HEK293 (cell line): ENCODE results near the gene ZNF536.
"Not testable (repeated sequence)": the region's sequence is repeated elsewhere in the genome, so short reads cannot be mapped to it uniquely, and the experiment has no call there.

Experiments
- ZNF514 ChIP-seq: fragments of 450-650 bp; formaldehyde crosslinking; IDR thresholded peaks from 2 replicates; pipeline ENCODE4 v1.5.1; 2016; ENCODE audit warnings: missing biosample characterization, missing genetic modification characterization
- ZNF571 ChIP-seq: fragments of 450-650 bp; formaldehyde crosslinking; IDR thresholded peaks from 2 replicates; pipeline ENCODE4 v1.5.0; 2017; ENCODE audit warnings: missing biosample characterization, missing genetic modification characterization
- ZNF621 ChIP-seq: fragments of 450-650 bp; formaldehyde crosslinking; IDR thresholded peaks from 2 replicates; pipeline ENCODE4 v1.5.1; 2017; ENCODE audit warnings: missing biosample characterization, missing genetic modification characterization
- ZNF777 ChIP-seq: fragments of 450-650 bp; formaldehyde crosslinking; IDR thresholded peaks from 2 replicates; pipeline ENCODE4 v1.5.1; 2017; ENCODE audit warnings: missing biosample characterization, missing genetic modification characterization, borderline replicate concordance
- ZNF837 ChIP-seq: fragments of 450-650 bp; formaldehyde crosslinking; IDR thresholded peaks from 2 replicates; pipeline ENCODE4 v1.5.1; 2016; ENCODE audit warnings: missing biosample characterization, missing genetic modification characterization
- TF ChIP-seq, protein P1 (sequence below): fragments of 450-650 bp; formaldehyde crosslinking; IDR thresholded peaks from 2 replicates; pipeline ENCODE4 v1.5.1; 2016; ENCODE audit warnings: missing biosample characterization, missing genetic modification characterization

GRCh38 chr19:30466598-30466997, 94.4 kb downstream of the ZNF536 start:
- not testable (repeated sequence) for TF ChIP-seq ZNF571 (tag by site-specific recombination); ZNF621 (tag by site-specific recombination); ZNF837; ZNF514 (tag by site-specific recombination); ZNF777 (tag by site-specific recombination)
- TF ChIP-seq, protein P1, sequence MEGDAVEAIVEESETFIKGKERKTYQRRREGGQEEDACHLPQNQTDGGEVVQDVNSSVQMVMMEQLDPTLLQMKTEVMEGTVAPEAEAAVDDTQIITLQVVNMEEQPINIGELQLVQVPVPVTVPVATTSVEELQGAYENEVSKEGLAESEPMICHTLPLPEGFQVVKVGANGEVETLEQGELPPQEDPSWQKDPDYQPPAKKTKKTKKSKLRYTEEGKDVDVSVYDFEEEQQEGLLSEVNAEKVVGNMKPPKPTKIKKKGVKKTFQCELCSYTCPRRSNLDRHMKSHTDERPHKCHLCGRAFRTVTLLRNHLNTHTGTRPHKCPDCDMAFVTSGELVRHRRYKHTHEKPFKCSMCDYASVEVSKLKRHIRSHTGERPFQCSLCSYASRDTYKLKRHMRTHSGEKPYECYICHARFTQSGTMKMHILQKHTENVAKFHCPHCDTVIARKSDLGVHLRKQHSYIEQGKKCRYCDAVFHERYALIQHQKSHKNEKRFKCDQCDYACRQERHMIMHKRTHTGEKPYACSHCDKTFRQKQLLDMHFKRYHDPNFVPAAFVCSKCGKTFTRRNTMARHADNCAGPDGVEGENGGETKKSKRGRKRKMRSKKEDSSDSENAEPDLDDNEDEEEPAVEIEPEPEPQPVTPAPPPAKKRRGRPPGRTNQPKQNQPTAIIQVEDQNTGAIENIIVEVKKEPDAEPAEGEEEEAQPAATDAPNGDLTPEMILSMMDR (tag by site-specific recombination): not testable (repeated sequence)
